Left lung (tissue), 10 donors: Measurements from ENCODE around the gene KLHDC2. TPM values are rescaled to one million over a fixed set of nuclear protein-coding genes. Genes with fewer than 3 reads are reported as not detected.
"Not testable (repeated sequence)": the region's sequence is repeated elsewhere in the genome, so short reads cannot be mapped to it uniquely, and the experiment has no call there.

Experiments used
- ATAC-seq: fragments of 200-7000 bp; cut with Tn5 transposase; one replicate; pipeline ENCODE4 v1.9.1; 2020; ENCODE audit warnings: moderate library complexity
- DNase-seq, 4 donors: peaks; one replicate each; pipeline ENCODE4 v3.0.0-alpha.2; 2013 to 2020
- H3K27ac ChIP-seq, 2 donors: fragments of 200-600 bp; sonication (generic) in 1 of 2; one replicate each; pipeline versions ENCODE4 v1.5.0 to v1.8.0; 2020 to 2021
- H3K27me3 ChIP-seq, 2 donors: fragments of 200-600 bp; sonication (generic) in 1 of 2; one replicate each; pipeline versions ENCODE4 v1.5.0 to v1.8.0; 2020 to 2021
- H3K36me3 ChIP-seq, 2 donors: fragments of 200-600 bp; sonication (generic) in 1 of 2; one replicate each; pipeline versions ENCODE4 v1.5.0 to v1.8.0; 2020 to 2021
- H3K4me1 ChIP-seq, 2 donors: fragments of 200-600 bp; one replicate each; pipeline ENCODE4 v1.8.0; 2021
- H3K4me3 ChIP-seq, 2 donors: fragments of 200-600 bp; sonication (generic) in 1 of 2; one replicate each; pipeline versions ENCODE4 v1.5.0 to v1.8.0; 2020 to 2021; ENCODE audit warnings: mild to moderate bottlenecking in 1 of 2
- H3K9me3 ChIP-seq, 2 donors: fragments of 200-600 bp; sonication (generic) in 1 of 2; one replicate each; pipeline versions ENCODE4 v1.5.0 to v1.8.0; 2020 to 2021
- CTCF ChIP-seq, 2 donors: fragments of 200-600 bp; sonication (generic) in 1 of 2; IDR thresholded peaks; one replicate each; pipeline versions ENCODE4 v1.5.0 to v1.8.0; 2021; ENCODE audit warnings: antibody characterized with exemption in 2 of 2
- intact Hi-C, 2 donors: fragments of 100-400 bp; cut with DNase I; formaldehyde crosslinking; loops; one replicate each; pipeline versions ENCODE4 v1.11.2 to v1.14.2; 2022
- polyA plus RNA-seq, 6 donors: library from polyadenylated mRNA; unstranded; fragments of 120-200 nt; gene quantifications; one replicate each; pipeline ENCODE4 v1.2.1, GENCODE V29; 2013; ENCODE audit not compliant: insufficient read length in 6 of 6
- total RNA-seq, 2 donors: library from RNA; stranded (reverse); fragmentation: NEBNext Ultra II Directional; extraction: Animal tissue kit (Norgen Biotek cat#: 25700); gene quantifications; one replicate each; pipeline ENCODE4 v1.2.1, GENCODE V29; 2021
- donor health status: DM: no; HTN: yes; CAD: no.
- donor health status: DM: no; HTN: no; CAD: no.

The KLHDC2 gene
- total and polyA plus RNA-seq, 8 donors = 32.6 to 138 (median 103) TPM

- DNase-seq = no peak
- no peak overlapping the region for H3K27ac ChIP-seq
- H3K36me3 ChIP-seq = no peaks in the 10 kb centered on the region
- no peak for ATAC-seq
- intact Hi-C loops = no loop called here
- H3K4me1 ChIP-seq = no peaks in the 10 kb centered on the region
- no peak overlapping the region for H3K4me3 ChIP-seq
- TF ChIP-seq CTCF (IDR thresholded peaks at IDR 0.05) = no peak
- H3K27me3 ChIP-seq = no peaks in the 10 kb centered on the region
- H3K9me3 ChIP-seq = no peaks in the 10 kb centered on the region
Observed at GRCh38 chr14:49732896-49733295, 35.1 kb upstream of the KLHDC2 start.

- DNase-seq (no peak), ATAC-seq (no peak)
- Histone ChIP-seq H3K27me3 (no peaks in the 10 kb centered on the region), H3K36me3 (no peaks in the 10 kb centered on the region), H3K4me1 (no peaks in the 10 kb centered on the region), H3K9me3 (no peaks in the 10 kb centered on the region), H3K4me3 (no peak overlapping the region), H3K27ac (no peak overlapping the region)
- intact Hi-C loops = no loop called here
- TF ChIP-seq CTCF (IDR thresholded peaks at IDR 0.05) = no peak
Observed at GRCh38 chr14:49733836-49734235, 34.1 kb upstream of the KLHDC2 start.

- DNase-seq, ATAC-seq, H3K4me3 ChIP-seq, intact Hi-C loops, H3K4me1 ChIP-seq, H3K27ac ChIP-seq, H3K36me3 ChIP-seq, H3K27me3 ChIP-seq, H3K9me3 ChIP-seq: not testable (repeated sequence)
Observed at GRCh38 chr14:49735669-49736068, 32.3 kb upstream of the KLHDC2 start.

GRCh38 chr14:49745191-49745590, 22.8 kb upstream of the KLHDC2 start:
- intact Hi-C loops = no loop called here
- Histone ChIP-seq H3K27me3 (no peaks in the 10 kb centered on the region), H3K36me3 (peaks cover 0 to 22% of the 10 kb centered on the region in 2 donors), H3K4me1 (no peaks in the 10 kb centered on the region), H3K27ac (no peak overlapping the region), H3K4me3 (no peak overlapping the region), H3K9me3 (no peaks in the 10 kb centered on the region)
- no peak for TF ChIP-seq CTCF (IDR thresholded peaks at IDR 0.05)
- DNase-seq = no peak
- ATAC-seq = peak; percentile 46

GRCh38 chr14:49746476-49746875, 21.5 kb upstream of the KLHDC2 start:
- H3K27me3 ChIP-seq, intact Hi-C loops, DNase-seq, H3K9me3 ChIP-seq, H3K4me1 ChIP-seq, H3K27ac ChIP-seq, H3K4me3 ChIP-seq, ATAC-seq: not testable (repeated sequence)
- peaks cover 0 to 18% of the 10 kb centered on the region in 2 donors for H3K36me3 ChIP-seq

GRCh38 chr14:49754570-49755097, 13.3 kb upstream of the KLHDC2 start:
- TF ChIP-seq CTCF (IDR thresholded peaks at IDR 0.05) = no peak
- no peak overlapping the region for H3K4me3 ChIP-seq
- no peak for DNase-seq
- H3K36me3 ChIP-seq = no peaks in the 10 kb centered on the region
- intact Hi-C loops = no loop called here
- H3K4me1 ChIP-seq = no peaks in the 10 kb centered on the region
- no peak for ATAC-seq
- no peaks in the 10 kb centered on the region for H3K9me3 ChIP-seq
- H3K27me3 ChIP-seq = no peaks in the 10 kb centered on the region
- H3K27ac ChIP-seq = no peak overlapping the region
